Sigmoid colon (tissue), 4 donors: ENCODE measurements around the gene DAPK1.

ENCODE experiments used
- CTCF ChIP-seq, 4 experiments: fragments of 450-650 bp in 3 of 4; fragments of 200-600 bp in 1 of 4; IDR thresholded peaks; one replicate each; pipeline ENCODE4 v1.5.1; 2016 to 2019; ENCODE audit warnings: antibody characterized with exemption in 4 of 4, mild to moderate bottlenecking in 3 of 4, moderate library complexity in 2 of 4
- EP300 ChIP-seq, 4 donors: sonication (generic); formaldehyde crosslinking; IDR thresholded peaks; one replicate each; pipeline ENCODE4 v1.6.1; 2017; ENCODE audit warnings: antibody characterized with exemption in 4 of 4
- POLR2A ChIP-seq, 2 donors: fragments of 450-650 bp; IDR thresholded peaks; one replicate each; pipeline ENCODE4 v1.6.1; 2016; ENCODE audit warnings: antibody characterized with exemption in 2 of 2, mild to moderate bottlenecking in 2 of 2, moderate library complexity in 2 of 2

DNA sequence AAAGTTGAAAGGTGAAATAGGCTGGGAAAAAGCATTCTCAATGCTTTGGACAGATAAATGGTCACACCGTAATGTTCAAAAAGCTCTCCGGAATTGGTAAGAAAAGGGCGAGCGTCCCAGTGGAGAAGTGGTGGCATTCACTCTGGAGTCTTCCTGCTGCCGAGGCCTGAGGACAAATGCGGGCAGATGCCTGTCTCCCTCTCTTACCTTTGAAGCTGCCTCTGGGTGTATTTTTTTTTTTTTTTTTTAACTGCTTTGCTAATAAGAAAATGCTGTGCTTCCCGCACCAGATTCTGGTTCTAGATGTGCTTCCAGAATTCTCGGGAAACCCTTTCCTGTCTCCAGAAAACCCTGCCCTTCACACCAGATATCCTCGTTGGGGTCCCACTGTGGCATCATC is 203.8 kb downstream of the DAPK1 start:
- TF ChIP-seq POLR2A (IDR thresholded peaks at IDR 0.05) (no peak), CTCF (IDR thresholded peaks at IDR 0.05) (no peak), EP300 (IDR thresholded peaks at IDR 0.05) (no peak)
